Measurements from ENCODE around the gene WNT16. TPM values are rescaled to one million over a fixed set of nuclear protein-coding genes. Genes with fewer than 3 reads are reported as not detected.

The WNT16 gene
- total RNA-seq, 1 experiment from 2014 or later: not detected

DNA sequence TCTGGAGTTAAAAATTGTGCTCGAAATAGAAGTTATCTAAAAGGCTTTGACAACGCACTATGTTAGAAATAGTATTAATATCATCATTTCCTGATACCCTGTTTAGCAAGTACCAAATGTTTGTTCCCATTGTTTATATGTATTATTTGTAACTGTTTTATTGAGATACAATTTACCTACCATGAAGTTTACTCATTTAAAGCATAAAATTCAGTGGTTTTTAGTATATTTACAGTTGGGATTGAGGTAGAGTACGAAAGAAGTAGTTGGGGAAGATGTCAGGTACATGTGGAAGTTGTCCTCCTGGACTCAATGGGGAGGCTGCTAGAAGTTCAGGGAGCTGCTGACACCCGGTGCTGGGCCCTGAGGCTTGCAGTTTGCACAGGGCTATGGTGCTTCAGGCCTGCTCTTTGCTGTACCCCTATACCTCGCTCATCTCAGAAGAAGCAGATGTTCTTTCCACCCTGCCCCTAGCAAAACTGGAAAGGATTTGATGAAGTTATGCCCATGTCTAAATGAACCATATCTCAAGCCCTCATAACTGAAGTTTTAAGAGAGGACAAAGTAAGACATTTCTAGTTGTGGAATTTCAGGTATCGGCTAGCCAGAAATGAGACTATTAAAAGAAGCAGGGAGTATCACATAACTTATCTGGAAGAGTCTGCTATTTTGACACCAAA is 25.2 kb upstream of the WNT16 start:
- Mint-ChIP-seq H3K4me3 (no peak overlapping the region), H3K4me1 (peaks cover 5% of the 10 kb centered on the region in 2 experiments), H3K9me3 (no peaks in the 10 kb centered on the region), H3K27ac (no peak overlapping the region), H3K27me3 (ENCODE audit: low read depth) (no peaks in the 10 kb centered on the region), H3K36me3 (ENCODE audit: insufficient read depth in 1 of 3, low read depth in 3 of 3) (no peaks in the 10 kb centered on the region)
- H3K23me2 ChIP-seq (ENCODE audit: insufficient read length, low read depth, low read length, poor library complexity, severe bottlenecking): no peaks in the 10 kb centered on the region
- H2BK12ac ChIP-seq (ENCODE audit: insufficient read length, low read depth, low read length): no peak overlapping the region
- no peak overlapping the region for H3K4ac ChIP-seq (ENCODE audit: low read depth, low read length)
- no peak overlapping the region for H2AK5ac ChIP-seq (ENCODE audit: insufficient read length, low read length)
- no peaks in the 10 kb centered on the region for H3K9me3 ChIP-seq (ENCODE audit: control insufficient read depth, low read depth, low read length)
- no peaks in the 10 kb centered on the region for H3K27me3 ChIP-seq (ENCODE audit: insufficient read depth, low read length)
- H4K8ac ChIP-seq (replicated peaks; ENCODE audit: insufficient read length, low read depth, low read length): no peak overlapping the region
- no peak overlapping the region for H3K4me2 ChIP-seq (ENCODE audit: insufficient read depth, insufficient read length, low read length)
- no peak overlapping the region for H4K5ac ChIP-seq (ENCODE audit: insufficient read length, low read depth, low read length)
- no peaks in the 10 kb centered on the region for H4K20me1 ChIP-seq (ENCODE audit: control insufficient read depth, insufficient read depth, insufficient read length)
- no peak overlapping the region for H4K91ac ChIP-seq (ENCODE audit: insufficient read length, low read depth, low read length)
- H2BK20ac ChIP-seq (ENCODE audit: low read depth, low read length, poor library complexity, severe bottlenecking): no peak overlapping the region
- H3K4me1 ChIP-seq (ENCODE audit: insufficient read depth, low read length): no peaks in the 10 kb centered on the region
- H2BK120ac ChIP-seq (ENCODE audit: low read depth, low read length, poor library complexity, severe bottlenecking): no peak overlapping the region
- no CpG with 5 or more reads among the region's 6 CpGs for WGBS (ENCODE audit: extremely low coverage, insufficient read length, low lambda C conversion rate)
- peak; percentile 33 for DNase-seq
- H3K27ac ChIP-seq (ENCODE audit: insufficient read length, low read depth, low read length): no peak overlapping the region
- no peak overlapping the region for H2AFZ ChIP-seq (ENCODE audit: low read length)
- no peak overlapping the region for H3K23ac ChIP-seq (ENCODE audit: insufficient read length, low read depth, low read length)
- H3K79me1 ChIP-seq (ENCODE audit: insufficient read depth, low read depth, low read length, poor library complexity, severe bottlenecking): no peaks in the 10 kb centered on the region
- H3K56ac ChIP-seq (ENCODE audit: insufficient read length, low read depth, low read length): no peak overlapping the region
- H3K14ac ChIP-seq (ENCODE audit: insufficient read depth, low read length): no peak overlapping the region
- H2BK15ac ChIP-seq (ENCODE audit: low read depth, low read length): no peak overlapping the region
- no peak overlapping the region for H3T11ph ChIP-seq (ENCODE audit: low read length)
- no peak overlapping the region for H3K9ac ChIP-seq (ENCODE audit: extremely low read depth, insufficient read length, low read length)
- H2BK5ac ChIP-seq (ENCODE audit: insufficient read length, low read length): no peak overlapping the region
- TF ChIP-seq, protein P1, sequence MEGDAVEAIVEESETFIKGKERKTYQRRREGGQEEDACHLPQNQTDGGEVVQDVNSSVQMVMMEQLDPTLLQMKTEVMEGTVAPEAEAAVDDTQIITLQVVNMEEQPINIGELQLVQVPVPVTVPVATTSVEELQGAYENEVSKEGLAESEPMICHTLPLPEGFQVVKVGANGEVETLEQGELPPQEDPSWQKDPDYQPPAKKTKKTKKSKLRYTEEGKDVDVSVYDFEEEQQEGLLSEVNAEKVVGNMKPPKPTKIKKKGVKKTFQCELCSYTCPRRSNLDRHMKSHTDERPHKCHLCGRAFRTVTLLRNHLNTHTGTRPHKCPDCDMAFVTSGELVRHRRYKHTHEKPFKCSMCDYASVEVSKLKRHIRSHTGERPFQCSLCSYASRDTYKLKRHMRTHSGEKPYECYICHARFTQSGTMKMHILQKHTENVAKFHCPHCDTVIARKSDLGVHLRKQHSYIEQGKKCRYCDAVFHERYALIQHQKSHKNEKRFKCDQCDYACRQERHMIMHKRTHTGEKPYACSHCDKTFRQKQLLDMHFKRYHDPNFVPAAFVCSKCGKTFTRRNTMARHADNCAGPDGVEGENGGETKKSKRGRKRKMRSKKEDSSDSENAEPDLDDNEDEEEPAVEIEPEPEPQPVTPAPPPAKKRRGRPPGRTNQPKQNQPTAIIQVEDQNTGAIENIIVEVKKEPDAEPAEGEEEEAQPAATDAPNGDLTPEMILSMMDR (conservative IDR thresholded peaks at IDR 0.05): peak; percentile 36; the same call in 2 of the 3 replicates
- H3K18ac ChIP-seq (ENCODE audit: insufficient read length, low read depth, low read length): no peak overlapping the region
- no peaks in the 10 kb centered on the region for H3K79me2 ChIP-seq (ENCODE audit: insufficient read depth, low read length)
